HepG2 (cell line): ENCODE results near the gene ANG. TPM values are rescaled to one million over a fixed set of nuclear protein-coding genes. Genes with fewer than 3 reads are reported as not detected.
A peak's percentile ranks its signal among the peaks of the same experiment; 100 is the strongest.

Experiments used
- AGO1 ChIP-seq: fragments of 200-400 bp; formaldehyde crosslinking; IDR thresholded peaks from 2 replicates; pipeline ENCODE4 v1.6.1; 2017; ENCODE audit warnings: mild to moderate bottlenecking, low read depth, low read length, moderate library complexity; ENCODE audit not compliant: poor library complexity, severe bottlenecking
- ERF ChIP-seq: IDR thresholded peaks from 2 replicates; pipeline ENCODE4 v1.6.1; 2018; ENCODE audit warnings: missing biosample characterization, missing genetic modification reagents
- HIVEP1 ChIP-seq: sonication (generic); formaldehyde crosslinking; IDR thresholded peaks from 2 replicates; pipeline ENCODE4 v1.4.0; 2020; ENCODE audit warnings: mild to moderate bottlenecking, missing genetic modification reagents
- KLF6 ChIP-seq: IDR thresholded peaks from 2 replicates; pipeline ENCODE4 v1.8.0; 2016; ENCODE audit warnings: missing biosample characterization, missing genetic modification reagents
- NR2F6 ChIP-seq, 2 experiments: IDR thresholded peaks; 2 replicates each; pipeline ENCODE4 v1.6.1; 2016; ENCODE audit warnings: antibody characterized with exemption in 1 of 2, mild to moderate bottlenecking in 1 of 2
- SNAPC2 ChIP-seq: sonication (generic); formaldehyde crosslinking; IDR thresholded peaks from 2 replicates; pipeline ENCODE4 v1.8.1; 2022; ENCODE audit warnings: mild to moderate bottlenecking, missing genetic modification reagents
- TAF15 ChIP-seq: fragments of 200-400 bp; formaldehyde crosslinking; IDR thresholded peaks from one replicate; pipeline ENCODE4 v1.6.1; 2018; ENCODE audit warnings: mild to moderate bottlenecking, low read depth, low read length; ENCODE audit not compliant: poor library complexity, severe bottlenecking
- TCF12 ChIP-seq, 2 experiments: fragments of 450-650 bp in 1 of 2; sonication (generic) in 1 of 2; formaldehyde crosslinking in 1 of 2; IDR thresholded peaks; 2 replicates each; pipeline versions ENCODE4 v1.6.1 to v1.8.0; 2017 to 2022; ENCODE audit warnings: antibody characterized with exemption in 1 of 2, mild to moderate bottlenecking in 1 of 2, missing genetic modification reagents in 1 of 2, moderate library complexity in 1 of 2
- TRIM24 ChIP-seq: sonication (generic); formaldehyde crosslinking; IDR thresholded peaks from 2 replicates; pipeline ENCODE4 v1.8.0; 2022; ENCODE audit warnings: mild to moderate bottlenecking, missing genetic modification reagents
- ZFP90 ChIP-seq: sonication (generic); formaldehyde crosslinking; IDR thresholded peaks from 2 replicates; pipeline ENCODE4 v1.8.0; 2022; ENCODE audit warnings: missing genetic modification reagents, mild to moderate bottlenecking, inconsistent platforms, borderline replicate concordance
- ZNF263 ChIP-seq: sonication (generic); formaldehyde crosslinking; IDR thresholded peaks from 2 replicates; pipeline ENCODE4 v1.4.0; 2020; ENCODE audit warnings: missing genetic modification reagents
- ZNF333 ChIP-seq: sonication (generic); formaldehyde crosslinking; IDR thresholded peaks from 2 replicates; pipeline ENCODE4 v1.4.0; 2020; ENCODE audit warnings: mild to moderate bottlenecking, missing genetic modification reagents, borderline replicate concordance
- ZNF501 ChIP-seq: sonication (generic); formaldehyde crosslinking; IDR thresholded peaks from 2 replicates; pipeline ENCODE4 v1.5.1; 2020; ENCODE audit warnings: mild to moderate bottlenecking, moderate library complexity, missing genetic modification reagents
- ZNF530 ChIP-seq: sonication (generic); formaldehyde crosslinking; IDR thresholded peaks from 2 replicates; pipeline ENCODE4 v1.5.0; 2020; ENCODE audit warnings: low read depth, mild to moderate bottlenecking, missing genetic modification reagents
- ZNF562 ChIP-seq: sonication (generic); formaldehyde crosslinking; IDR thresholded peaks from 2 replicates; pipeline ENCODE4 v1.8.0; 2022; ENCODE audit warnings: missing genetic modification reagents, borderline replicate concordance
- ZNF746 ChIP-seq: sonication (generic); formaldehyde crosslinking; IDR thresholded peaks from 2 replicates; pipeline ENCODE4 v1.8.0; 2022; ENCODE audit warnings: mild to moderate bottlenecking, missing genetic modification reagents
- ZNF766 ChIP-seq: sonication (generic); formaldehyde crosslinking; IDR thresholded peaks from 2 replicates; pipeline ENCODE4 v1.5.0; 2020; ENCODE audit warnings: missing genetic modification reagents, borderline replicate concordance
- polyA plus RNA-seq, 8 experiments: library from polyadenylated mRNA; depleted of rRNA in 3 of 8; stranded (reverse) in 7 of 8; unstranded in 1 of 8; fragments of >200 nt; fragmentation: Illumina TruSeq in 4 of 8; extraction: Trizol in 4 of 8; gene quantifications; 2 replicates each; pipeline versions ENCODE4 v1.2.1 to v1.2.3, GENCODE V29; 2011 to 2016; ENCODE audit warnings: low read depth in 4 of 8, missing spikeins in 1 of 8, mixed read lengths in 1 of 8; ENCODE audit not compliant: insufficient read depth in 1 of 8
- total RNA-seq, 5 experiments: library from RNA; depleted of rRNA; stranded (reverse); fragments of >200 nt; fragmentation: Illumina TruSeq; extraction: Trizol; gene quantifications; 2 replicates each; pipeline ENCODE4 v1.2.3, GENCODE V29; 2016; ENCODE audit warnings: low read depth in 1 of 5
- TF ChIP-seq, protein P1 (sequence below): sonication (generic); formaldehyde crosslinking; IDR thresholded peaks from 2 replicates; pipeline ENCODE4 v1.5.0; 2020; ENCODE audit warnings: missing genetic modification reagents
- TF ChIP-seq, protein P2 (sequence below): sonication (generic); formaldehyde crosslinking; IDR thresholded peaks from 2 replicates; pipeline ENCODE4 v1.9.0; 2021; ENCODE audit warnings: missing genetic modification reagents, borderline replicate concordance
- TF ChIP-seq, protein P3 (sequence below): sonication (generic); formaldehyde crosslinking; conservative IDR thresholded peaks from 2 replicates; pipeline ENCODE4 v1.4.0; 2020; ENCODE audit warnings: mild to moderate bottlenecking, missing genetic modification reagents, moderate library complexity
- TF ChIP-seq, protein P4 (sequence below): sonication (generic); formaldehyde crosslinking; IDR thresholded peaks from 2 replicates; pipeline ENCODE4 v1.8.0; 2022; ENCODE audit warnings: mild to moderate bottlenecking, missing genetic modification reagents, borderline replicate concordance

The ANG gene
- total and polyA plus RNA-seq, 2 of the 13 experiments (the other 11 are each of a cell fraction or from before 2014, with no cell fraction given) = 83.6 to 401 TPM

DNA sequence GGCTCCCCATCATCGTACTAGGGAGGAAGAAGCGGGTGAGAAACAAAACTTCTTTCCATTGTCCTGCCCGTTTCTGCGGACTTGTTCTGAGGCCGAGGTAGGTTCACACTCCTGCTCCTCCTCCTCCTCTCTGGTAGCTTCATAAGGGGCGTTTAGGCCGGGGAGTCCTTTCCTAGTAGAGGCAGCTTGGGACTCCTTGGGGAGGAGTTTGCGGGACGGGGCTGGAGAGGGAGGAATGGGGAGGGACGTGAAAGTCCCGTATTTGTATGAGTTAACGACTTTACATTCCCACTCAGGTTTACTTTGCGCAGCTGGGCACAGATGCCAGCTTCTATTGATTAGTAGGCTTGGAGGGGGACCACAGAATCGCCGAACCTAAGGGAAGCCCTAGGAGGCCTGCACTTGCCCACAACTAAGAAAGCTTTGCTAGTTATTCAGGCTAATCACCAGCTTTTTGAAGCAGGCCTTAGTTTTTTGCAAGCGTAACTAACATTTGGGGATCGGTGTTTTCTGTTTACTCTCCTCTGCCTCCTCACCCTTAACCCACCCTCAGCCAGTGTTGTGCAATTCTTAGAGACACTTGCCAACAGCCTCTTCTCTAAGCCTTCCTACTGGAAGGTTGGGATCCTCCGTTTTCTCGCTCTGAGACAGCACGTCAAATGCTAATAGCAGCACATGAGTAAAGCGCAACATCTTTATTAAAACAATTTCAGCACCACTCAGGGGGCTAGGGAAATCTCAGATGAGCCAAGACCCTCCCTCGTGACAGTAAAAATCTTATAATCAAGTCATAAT lies 3.7 kb upstream of the ANG start (continued):
- TF ChIP-seq, protein P1, sequence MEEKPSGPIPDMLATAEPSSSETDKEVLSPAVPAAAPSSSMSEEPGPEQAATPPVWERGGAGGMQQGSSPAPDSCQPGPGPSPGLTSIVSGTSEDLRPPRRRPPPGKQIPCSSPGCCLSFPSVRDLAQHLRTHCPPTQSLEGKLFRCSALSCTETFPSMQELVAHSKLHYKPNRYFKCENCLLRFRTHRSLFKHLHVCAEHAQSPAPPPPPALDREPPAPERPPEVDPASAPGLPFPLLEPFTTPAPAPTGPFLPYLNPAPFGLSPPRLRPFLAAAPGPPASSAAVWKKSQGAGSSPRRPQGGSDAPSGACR (CRISPR knock-in tag) = no peak
- TF ChIP-seq ZNF562 (CRISPR knock-in tag) (no peak), HIVEP1 (CRISPR knock-in tag) (no peak), TCF12 (IDR thresholded peaks at IDR 0.05) (no peak), TCF12 (CRISPR knock-in tag; IDR thresholded peaks at IDR 0.05) (0 out of 2 replicates have a peak, but pooled peaks have one; percentile 41), TAF15 (no peak), NR2F6 (IDR thresholded peaks at IDR 0.05) (no peak), NR2F6 (CRISPR knock-in tag; IDR thresholded peaks at IDR 0.05) (no peak), ZFP90 (CRISPR knock-in tag) (no peak), ZNF333 (CRISPR knock-in tag) (no peak), ZNF766 (CRISPR knock-in tag) (no peak), TRIM24 (CRISPR knock-in tag) (no peak), ZNF501 (no peak; the same call in 1 of the 2 replicates), AGO1 (no peak), KLF6 (CRISPR knock-in tag) (no peak), SNAPC2 (no peak), ZNF746 (CRISPR knock-in tag) (no peak; the same call in none of the 2 replicates), ZNF263 (CRISPR knock-in tag) (peak; percentile 74), ERF (CRISPR knock-in tag) (no peak; the same call in 1 of the 2 replicates), ZNF530 (no peak)
- TF ChIP-seq, protein P2, sequence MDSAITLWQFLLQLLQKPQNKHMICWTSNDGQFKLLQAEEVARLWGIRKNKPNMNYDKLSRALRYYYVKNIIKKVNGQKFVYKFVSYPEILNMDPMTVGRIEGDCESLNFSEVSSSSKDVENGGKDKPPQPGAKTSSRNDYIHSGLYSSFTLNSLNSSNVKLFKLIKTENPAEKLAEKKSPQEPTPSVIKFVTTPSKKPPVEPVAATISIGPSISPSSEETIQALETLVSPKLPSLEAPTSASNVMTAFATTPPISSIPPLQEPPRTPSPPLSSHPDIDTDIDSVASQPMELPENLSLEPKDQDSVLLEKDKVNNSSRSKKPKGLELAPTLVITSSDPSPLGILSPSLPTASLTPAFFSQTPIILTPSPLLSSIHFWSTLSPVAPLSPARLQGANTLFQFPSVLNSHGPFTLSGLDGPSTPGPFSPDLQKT (CRISPR knock-in tag) = no peak
- TF ChIP-seq, protein P3, sequence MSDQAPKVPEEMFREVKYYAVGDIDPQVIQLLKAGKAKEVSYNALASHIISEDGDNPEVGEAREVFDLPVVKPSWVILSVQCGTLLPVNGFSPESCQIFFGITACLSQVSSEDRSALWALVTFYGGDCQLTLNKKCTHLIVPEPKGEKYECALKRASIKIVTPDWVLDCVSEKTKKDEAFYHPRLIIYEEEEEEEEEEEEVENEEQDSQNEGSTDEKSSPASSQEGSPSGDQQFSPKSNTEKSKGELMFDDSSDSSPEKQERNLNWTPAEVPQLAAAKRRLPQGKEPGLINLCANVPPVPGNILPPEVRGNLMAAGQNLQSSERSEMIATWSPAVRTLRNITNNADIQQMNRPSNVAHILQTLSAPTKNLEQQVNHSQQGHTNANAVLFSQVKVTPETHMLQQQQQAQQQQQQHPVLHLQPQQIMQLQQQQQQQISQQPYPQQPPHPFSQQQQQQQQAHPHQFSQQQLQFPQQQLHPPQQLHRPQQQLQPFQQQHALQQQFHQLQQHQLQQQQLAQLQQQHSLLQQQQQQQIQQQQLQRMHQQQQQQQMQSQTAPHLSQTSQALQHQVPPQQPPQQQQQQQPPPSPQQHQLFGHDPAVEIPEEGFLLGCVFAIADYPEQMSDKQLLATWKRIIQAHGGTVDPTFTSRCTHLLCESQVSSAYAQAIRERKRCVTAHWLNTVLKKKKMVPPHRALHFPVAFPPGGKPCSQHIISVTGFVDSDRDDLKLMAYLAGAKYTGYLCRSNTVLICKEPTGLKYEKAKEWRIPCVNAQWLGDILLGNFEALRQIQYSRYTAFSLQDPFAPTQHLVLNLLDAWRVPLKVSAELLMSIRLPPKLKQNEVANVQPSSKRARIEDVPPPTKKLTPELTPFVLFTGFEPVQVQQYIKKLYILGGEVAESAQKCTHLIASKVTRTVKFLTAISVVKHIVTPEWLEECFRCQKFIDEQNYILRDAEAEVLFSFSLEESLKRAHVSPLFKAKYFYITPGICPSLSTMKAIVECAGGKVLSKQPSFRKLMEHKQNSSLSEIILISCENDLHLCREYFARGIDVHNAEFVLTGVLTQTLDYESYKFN (CRISPR knock-in tag) = no peak
- TF ChIP-seq, protein P4, sequence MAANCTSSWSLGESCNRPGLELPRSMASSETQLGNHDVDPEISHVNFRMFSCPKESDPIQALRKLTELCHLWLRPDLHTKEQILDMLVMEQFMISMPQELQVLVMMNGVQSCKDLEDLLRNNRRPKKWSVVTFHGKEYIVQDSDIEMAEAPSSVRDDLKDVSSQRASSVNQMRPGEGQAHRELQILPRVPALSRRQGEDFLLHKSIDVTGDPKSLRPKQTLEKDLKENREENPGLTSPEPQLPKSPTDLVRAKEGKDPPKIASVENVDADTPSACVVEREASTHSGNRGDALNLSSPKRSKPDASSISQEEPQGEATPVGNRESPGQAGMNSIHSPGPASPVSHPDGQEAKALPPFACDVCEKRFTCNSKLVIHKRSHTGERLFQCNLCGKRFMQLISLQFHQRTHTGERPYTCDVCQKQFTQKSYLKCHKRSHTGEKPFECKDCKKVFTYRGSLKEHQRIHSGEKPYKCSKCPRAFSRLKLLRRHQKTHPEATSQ (CRISPR knock-in tag) = no peak
